Fibroblast of the aortic adventitia (primary cell): ENCODE results near the gene FXYD4. TPM values are rescaled to one million over a fixed set of nuclear protein-coding genes. Genes with fewer than 3 reads are reported as not detected.

Source experiments
- DNase-seq: peaks from one replicate; pipeline ENCODE4 v3.0.0-alpha.2; 2010; ENCODE audit warnings: low read depth
- H3K4me3 ChIP-seq: 2 replicates; pipeline ENCODE4 v1.5.1; 2011; ENCODE audit warnings: low read depth, mild to moderate bottlenecking, control low read depth, low read length, moderate library complexity
- CTCF ChIP-seq: IDR thresholded peaks from 2 replicates; pipeline ENCODE4 v1.5.1; 2011; ENCODE audit warnings: mild to moderate bottlenecking, low read length, control low read depth, inconsistent platforms; ENCODE audit not compliant: insufficient read depth
- total RNA-seq: library from RNA; depleted of rRNA; stranded (reverse); fragments of >200 nt; gene quantifications from 2 replicates; pipeline ENCODE4 v1.2.3, GENCODE V29; 2012; ENCODE audit warnings: low replicate concordance

Gene FXYD4
- total RNA-seq, 1 donor, result not detected

- no peak overlapping the region for H3K4me3 ChIP-seq
- no peak for DNase-seq
- TF ChIP-seq CTCF, result no peak
Measured at GRCh38 chr10:43354330-43354635, 17.2 kb upstream of the FXYD4 start.

- H3K4me3 ChIP-seq, result no peak overlapping the region
- no peak for DNase-seq
- no peak for TF ChIP-seq CTCF
Measured at GRCh38 chr10:43354879-43355380, 16.5 kb upstream of the FXYD4 start.

- DNase-seq, result peak; percentile 30
- H3K4me3 ChIP-seq, result no peak overlapping the region
- no peak for TF ChIP-seq CTCF
Measured at GRCh38 chr10:43355749-43356371, 15.6 kb upstream of the FXYD4 start.

- H3K4me3 ChIP-seq, result no peak overlapping the region
- DNase-seq, result no peak
- no peak for TF ChIP-seq CTCF
Measured at GRCh38 chr10:43360086-43360485, 11.3 kb upstream of the FXYD4 start.

- no peak for TF ChIP-seq CTCF
- peak overlapping the region; percentile 46 for H3K4me3 ChIP-seq
Measured at GRCh38 chr10:43361547-43362190, 9.8 kb upstream of the FXYD4 start.

GRCh38 chr10:43362191-43362839, 9.1 kb upstream of the FXYD4 start:
- peak; percentile 49 for TF ChIP-seq CTCF
- H3K4me3 ChIP-seq, result peak overlapping the region; percentile 46
- peak; percentile 67 for DNase-seq

More at GRCh38 chr10:43361547-43362190, 9.8 kb upstream of the FXYD4 start:
- no peak for DNase-seq
